Measurements from ENCODE around the gene CCDC7.
"Not testable (repeated sequence)": the region's sequence is repeated elsewhere in the genome, so short reads cannot be mapped to it uniquely, and the experiment has no call there.

The CCDC7 gene

DNA sequence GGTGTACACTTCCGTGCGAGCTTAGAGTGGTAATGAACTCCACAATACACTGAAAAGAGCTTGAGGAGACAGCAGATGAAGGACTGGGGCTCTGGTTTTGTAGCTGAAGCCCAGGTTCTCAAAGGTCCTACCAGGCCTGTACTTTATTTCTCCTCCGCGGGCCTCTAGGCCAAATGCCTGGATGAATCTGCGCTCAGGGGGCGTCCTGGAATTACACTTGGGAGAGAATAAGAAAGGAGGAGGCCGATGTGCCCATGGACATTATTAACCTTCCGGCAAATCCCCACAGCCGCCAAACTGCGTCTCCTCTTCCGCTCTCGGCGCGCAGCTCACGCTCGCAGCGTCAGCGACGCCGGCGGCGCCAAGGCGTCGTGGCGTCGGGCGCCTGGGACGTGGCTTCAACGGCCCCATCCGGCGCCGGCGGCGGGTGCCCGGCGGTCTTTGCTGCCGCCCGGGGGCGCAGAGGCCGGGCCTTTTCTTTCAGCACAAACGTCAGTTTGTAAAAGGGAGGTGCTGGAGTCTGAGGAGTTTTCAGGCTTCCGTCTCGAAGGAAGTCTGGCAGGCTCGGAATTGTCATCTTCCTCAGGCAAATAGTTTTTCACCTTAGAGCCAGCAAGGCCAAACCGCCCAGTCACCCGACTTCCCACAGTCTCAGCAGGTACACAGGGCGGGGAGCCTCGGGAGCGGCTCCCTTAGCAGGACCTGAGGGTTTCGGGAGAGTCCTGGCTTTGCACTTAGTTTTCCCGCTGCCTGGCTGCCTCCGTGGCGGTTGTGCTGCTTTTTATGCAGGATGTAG is at the start of gene CCDC7:
Gene CCDC7 (plus strand): TSS at position 401 of the 796 bp plus-strand sequence. CDS start 5,503 bp downstream, outside the sequence.
- peak; percentile 81 for DNase-seq

DNA sequence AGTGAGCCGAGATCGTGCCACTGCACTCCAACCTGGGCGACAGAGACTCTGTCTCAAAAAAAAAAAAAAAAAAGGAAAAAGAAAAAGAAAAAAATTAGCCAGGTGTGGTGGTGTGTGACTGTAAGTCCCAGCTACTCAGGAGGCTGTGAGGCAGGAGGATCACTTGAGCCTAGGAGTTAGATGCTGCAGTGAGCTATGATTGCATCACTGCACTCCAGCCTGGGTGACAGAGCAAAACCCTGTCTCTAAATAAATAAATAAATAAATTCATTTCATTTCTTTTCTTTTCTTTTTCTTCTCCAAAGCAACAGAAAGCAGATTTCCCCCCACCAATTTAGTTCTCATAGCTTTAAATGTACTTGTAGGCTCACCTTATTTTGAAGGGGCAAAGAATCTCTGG is 48.8 kb upstream of the CCDC7 start:
- not testable (repeated sequence) for DNase-seq

DNA sequence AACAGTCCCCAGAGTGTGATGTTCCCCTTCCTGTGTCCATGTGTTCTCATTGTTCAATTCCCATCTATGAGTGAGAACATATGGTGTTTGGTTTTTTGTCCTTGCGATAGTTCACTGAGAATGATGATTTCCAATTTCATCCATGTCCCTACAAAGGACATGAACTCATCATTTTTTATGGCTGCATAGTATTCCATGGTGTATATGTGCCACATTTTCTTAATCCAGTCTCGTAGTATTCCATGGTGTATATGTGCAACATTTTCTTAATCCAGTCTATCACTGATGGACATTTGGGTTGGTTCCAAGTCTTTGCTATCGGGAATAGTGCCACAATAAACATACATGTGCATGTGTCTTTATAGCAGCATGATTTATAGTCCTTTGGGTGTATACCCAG is 46.2 kb upstream of the CCDC7 start:
- not testable (repeated sequence) for DNase-seq

DNA sequence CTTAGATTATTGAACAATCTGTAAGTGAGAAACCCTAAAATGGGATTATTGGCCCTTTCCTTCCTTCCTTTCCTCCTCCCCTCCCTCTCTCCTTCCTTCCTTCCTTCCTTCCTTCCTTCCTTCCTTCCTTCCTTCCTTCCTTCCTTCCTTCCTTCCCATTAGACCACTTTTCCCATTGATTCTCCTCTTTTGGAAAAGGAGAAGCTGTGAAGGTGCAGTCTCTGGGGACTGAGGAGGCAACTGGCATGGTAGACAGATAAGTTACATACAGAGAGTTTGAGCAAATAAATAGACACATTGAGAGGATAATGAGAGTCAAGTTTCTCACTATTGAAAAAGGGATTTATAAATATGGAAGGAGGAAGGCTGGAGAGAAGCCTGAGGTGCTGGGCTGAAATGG is 45.0 kb upstream of the CCDC7 start:
- DNase-seq = no peak

DNA sequence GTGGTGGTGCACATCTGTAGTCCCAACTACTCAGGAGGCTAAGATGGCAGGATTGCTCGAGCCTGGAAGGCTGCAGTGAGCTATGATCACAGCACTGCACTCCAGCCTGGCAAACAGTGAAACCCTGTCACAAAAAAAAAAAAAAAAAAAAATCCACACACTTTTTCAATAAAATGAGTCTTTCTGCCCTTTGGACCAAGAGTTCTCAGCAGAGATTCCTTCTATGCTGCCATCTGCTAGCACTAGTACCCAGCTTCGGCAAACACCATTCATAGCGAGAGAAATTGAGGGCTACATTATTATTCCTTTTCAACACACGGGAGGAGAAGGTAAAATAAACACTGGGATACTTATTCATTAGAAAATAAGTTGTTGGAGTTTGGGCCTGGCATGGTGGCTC is 43.4 kb upstream of the CCDC7 start:
- DNase-seq = no peak

DNA sequence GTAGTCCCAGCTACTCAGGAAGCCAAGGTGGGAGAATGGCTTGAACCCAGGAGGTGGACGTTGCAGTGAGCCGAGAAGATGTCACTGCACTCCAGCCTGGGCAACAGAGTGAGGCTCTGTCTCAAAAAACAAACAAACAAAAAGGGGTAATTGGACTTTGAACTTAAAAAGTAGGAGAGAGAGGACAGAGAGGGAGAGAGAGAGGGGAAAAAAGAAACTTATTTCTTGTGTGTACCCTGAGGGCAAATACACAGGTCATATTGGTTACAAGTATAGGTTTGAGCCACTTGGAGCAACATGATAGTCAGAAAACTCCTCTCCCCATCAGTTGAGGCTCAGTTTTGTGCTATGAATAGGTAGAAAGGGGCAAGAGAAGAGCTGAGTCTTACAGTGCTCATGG is 42.8 kb upstream of the CCDC7 start:
- no peak for DNase-seq

DNA sequence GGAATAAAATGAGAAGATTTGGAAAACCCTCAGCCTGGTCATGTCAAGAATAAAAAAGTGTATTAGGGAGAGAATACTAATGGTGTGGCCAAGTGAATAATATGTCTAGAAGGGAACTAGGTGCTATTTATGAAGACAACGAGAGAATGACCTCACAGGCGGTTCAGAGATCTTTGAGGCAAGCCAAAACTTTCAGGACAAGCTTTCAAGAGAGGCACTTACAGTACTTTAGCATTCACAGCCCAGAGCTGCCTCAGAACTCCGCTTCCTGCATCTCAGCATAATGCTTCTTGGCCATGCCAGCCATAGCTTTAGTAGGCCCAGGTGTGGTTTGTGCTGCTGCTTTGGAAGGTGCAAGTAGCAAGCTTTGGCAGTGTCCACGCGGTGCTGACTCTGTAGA is 37.2 kb upstream of the CCDC7 start:
- no peak for DNase-seq

DNA sequence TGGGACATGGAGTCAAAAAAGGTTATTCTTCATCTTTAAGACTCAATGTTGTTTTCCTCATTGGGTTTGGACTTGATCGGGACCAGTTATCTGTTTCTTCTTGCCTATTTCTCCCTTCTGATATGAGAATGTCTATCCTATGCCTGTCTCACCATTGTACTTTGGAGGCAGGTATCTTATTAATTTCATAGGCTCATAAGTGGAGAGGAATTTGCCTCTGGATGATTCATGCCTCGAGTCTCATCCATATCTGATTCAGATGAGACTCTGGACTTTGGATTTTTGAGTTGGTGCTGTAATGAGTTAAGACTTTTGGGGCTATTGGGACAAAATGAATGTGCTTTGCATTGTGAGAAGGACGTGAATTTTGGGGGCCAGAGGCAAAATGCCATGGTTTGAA is 36.2 kb upstream of the CCDC7 start:
- no peak for DNase-seq

DNA sequence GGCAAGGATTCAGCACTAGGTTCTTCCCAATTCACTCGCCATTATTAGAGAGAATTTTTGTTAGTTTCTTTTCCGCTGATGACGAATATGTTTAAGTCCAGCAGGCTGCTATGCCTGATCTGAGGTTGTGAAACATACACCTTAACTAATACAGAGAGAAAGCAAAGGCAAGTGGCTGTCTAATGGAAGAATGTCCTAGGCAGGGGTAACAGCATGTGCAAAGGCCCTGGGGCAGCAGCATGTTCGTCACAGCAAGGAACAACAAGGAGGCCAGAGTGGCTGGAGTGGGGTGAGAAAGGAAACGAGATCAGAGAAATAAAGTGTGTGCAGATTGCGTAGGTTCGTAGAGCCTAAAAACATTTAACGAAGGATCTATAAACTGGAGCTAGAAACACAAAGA is 35.4 kb upstream of the CCDC7 start:
- no peak for DNase-seq

DNA sequence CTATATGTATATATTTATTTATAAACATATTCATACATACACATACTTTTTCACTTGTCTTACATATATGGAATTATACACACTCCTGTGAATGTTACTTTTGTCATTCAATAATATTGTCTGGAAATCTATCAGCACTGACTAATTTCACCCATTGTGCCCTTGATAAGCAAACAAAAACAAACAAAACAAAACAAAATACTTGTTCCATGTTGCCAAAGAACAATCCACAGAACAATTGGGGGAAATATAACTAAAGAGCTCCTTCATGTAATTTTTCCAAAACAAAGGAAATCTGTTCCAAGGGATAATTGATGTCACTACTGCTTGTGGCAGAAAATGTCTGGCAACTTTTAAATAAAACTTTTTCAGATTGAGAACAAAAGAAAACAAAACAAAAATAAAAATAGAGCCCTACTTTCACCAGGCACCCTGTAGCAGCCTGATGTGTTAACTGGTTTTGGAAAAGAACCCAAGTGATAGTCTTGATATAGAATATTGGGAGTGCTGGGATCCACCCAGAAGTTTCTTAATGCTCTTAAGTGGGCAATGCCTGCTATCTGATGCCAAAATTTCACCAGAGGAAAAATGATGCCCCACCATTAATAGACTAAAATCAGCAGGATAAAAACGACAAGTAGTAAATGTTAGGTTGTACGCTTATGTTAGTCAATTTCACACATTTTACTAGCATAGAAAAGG is 34.0 kb upstream of the CCDC7 start:
- DNase-seq = no peak

DNA sequence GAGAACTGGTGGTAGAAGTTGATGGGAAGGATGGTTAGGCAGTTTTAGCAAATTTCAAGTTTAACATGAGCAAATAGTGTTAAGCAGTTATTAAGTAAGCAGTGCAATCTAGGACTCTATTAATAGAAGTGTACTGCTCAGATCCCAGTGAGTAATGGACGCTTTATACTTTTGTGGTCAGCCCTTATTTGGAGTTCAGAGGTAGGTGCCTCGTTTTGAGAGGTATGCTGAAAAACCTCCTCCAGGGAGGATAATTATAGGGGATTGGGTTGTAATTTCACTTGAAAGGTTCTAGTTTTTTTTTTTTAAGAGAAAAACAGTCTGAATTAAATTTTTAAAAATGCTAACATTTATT is 33.5 kb upstream of the CCDC7 start:
- no peak for DNase-seq

DNA sequence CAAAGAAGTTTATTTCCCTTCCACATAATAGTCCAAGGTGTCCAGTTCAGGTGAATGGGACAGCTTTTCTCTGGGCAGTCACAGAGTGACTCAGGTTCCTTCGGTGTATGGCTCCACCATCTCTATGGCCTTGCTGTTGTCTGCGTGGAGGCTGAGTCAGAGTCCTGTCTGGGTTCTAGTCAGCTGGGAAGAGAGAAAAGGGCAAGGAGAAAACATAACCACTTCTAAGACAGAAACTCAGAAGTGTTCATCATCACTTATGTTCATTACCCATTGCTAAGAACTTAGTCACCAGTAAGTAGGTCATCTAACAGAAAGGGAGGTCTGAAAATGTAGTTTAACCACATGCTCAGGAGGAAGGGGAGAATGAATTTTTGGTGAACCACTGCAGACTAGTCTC is 32.4 kb upstream of the CCDC7 start:
- DNase-seq = no peak

DNA sequence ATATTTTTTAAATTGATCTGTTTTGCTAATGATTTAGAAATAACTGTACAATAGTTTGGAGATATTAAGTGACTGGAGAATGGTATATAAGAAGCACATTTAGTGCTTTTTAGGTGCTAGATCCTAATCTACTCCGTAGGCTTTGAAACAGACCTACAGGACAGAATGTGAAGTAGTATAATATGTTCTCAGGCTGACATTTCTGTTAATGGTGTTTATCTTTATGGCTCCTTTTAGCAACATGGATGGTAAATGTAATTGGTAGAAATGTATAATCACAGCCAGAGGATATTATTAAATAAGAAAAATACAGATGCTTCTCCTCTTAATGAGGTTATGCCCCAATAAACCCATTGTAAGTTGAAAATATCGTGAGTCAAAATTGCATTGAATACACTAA is 30.6 kb upstream of the CCDC7 start:
- peak; percentile 6 for DNase-seq

DNA sequence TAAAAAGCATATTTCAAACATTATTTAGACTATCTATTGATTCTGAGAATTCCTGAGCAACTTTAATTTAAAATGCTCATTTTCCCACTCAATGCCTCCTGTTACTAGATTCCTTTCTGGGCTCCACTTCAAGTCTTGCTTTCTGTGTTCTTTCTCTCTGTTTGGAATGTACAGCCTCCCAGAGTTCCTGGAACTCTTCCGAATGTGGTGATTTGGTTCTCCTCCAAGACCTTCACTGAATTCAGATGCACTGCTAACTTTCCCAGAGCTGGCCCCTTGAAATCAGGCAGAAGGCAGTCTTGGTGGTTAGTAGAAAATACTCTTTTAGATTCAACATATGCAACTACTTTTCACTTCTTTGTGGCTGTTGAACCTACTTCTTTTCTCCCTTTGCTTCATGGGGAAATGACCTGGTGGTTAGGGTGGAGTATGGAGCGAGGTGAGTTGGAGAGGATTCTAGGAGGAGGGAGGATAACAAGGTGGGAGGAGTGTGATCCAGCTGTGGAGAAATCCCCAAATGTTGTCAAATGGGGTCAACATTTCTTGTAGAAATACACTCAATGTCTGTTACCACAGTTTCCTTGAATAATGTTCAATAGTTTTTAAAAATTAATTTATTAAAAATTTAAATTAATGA is 27.9 kb upstream of the CCDC7 start:
- DNase-seq = no peak

DNA sequence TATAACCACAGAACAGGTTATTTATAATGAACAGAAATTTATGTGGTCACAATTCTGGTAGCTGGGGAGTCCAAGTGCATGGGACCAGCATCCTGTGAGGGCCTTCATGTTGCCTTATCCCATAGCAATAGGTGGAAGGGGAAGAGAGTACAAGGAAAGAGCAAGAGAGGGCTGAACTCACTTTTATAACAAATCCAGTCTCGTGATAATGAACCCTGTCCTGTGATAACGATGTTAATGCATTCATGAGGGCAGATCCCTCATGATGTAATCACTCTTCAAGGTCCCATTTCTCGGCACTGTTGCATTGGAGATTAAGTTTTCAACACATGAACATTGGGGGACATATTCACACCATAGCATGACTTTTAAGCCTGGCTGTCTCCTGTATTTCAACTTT is 27.4 kb upstream of the CCDC7 start:
- no peak for DNase-seq

DNA sequence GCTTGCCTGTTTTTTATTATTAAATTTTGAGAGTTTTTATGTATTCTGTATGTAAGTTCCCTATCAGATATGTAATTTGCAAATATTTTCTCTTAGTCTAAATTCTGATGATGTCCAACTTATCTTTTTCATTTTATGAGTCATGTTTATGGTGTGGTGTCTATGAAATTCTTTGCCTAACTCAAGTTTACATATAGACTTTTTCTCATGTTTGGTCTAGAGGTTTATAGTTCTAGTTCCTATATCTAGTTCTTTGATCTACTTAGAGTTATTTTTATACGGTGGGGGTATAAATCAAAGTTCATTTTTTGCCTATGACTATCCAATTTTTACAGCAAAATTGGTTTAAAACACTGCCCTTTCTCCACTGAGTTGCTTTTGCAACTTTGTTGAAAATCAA is 26.3 kb upstream of the CCDC7 start:
- no peak for DNase-seq

DNA sequence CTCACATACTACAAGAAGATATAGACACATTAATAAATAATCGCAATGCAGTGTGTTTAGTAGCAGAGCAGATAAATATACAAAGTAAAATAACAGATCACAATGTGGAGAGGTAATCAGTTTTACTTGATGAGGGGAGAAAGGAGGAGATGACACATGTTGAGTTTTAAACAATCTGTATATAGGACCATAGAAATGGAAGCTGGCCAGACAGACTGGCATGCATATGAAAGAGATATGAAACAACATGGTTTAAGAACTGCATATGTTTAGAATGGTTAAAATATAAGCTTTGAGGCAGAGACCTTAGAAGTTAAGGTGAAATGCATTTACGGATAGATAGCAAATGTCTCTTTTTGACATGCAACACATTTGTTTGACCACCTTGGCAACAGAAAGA is 19.8 kb upstream of the CCDC7 start:
- no peak for DNase-seq

DNA sequence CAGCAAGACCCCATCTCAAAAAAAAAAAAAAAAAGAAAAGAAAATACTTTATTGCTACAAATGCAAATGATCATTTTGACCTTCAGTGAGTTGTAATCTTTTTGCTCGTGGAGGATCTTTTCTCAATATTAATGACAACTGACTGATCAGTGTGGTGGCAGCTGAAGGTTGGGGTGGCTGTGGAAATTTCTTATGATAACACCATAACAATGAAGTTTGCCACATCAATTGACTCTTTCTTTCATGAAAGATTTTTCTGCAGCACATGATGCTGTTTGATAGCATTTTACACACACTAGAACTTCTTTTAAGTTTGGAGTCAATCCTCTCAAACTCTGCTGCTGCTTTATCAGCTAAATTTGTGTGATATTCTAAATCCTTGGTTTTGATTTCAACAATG is 12.4 kb upstream of the CCDC7 start:
- no peak for DNase-seq

DNA sequence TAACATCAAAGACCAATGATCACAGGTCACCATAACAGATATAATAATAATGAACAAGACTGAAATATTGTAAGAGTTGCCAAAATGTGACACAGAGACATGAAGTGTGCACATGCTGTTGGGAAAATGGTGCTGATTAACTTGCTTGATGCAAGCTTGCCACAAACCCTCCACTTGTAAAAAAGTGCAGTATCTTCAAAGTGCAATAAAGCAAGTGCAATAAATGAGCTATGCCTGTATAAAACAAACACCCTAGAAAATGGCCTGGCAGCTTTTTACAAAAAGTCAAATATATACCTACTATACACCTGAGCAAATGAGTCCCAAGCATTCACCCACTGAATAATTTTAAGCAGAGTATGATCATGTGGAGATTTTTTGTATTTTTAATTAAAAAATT is 9.7 kb upstream of the CCDC7 start:
- DNase-seq = no peak

DNA sequence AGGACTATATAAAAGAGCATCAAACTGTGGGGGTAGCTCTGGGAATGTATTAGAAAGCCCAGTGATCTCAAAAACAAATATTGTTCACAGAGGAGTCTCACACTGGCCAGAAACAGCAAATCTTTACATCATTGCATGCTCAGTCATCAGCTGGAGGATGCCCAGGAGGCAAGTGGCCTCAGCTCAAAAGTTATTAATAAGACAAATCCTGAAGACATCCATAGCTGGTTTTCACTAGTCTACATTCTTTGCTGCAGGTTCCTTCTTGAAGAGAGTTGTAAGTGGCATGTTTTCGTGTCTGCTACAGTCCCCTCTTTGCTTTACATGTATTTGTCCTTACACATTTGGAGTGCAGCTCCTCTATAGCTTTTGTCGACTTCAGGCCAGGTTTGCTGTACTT is 8.6 kb upstream of the CCDC7 start:
- DNase-seq = no peak

DNA sequence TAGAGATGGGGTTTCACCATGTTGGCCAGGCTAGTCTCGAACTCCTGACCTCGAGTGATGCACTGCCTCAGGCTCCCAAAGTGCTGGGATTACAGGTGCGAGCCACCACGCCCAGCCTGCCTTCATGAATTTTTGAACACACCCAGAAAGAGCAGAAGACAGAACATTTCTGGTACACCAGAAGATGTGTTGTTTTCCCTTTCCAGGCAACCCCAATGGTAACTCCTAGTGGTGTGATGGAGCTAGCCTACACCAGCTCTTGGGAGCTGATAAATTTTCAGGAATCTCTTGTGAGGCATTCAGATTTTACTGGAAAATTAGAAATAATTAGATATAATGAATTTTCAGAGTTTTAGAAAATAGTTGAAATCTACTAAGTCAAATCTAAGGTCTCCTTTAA is 904 bp upstream of the CCDC7 start:
- DNase-seq = no peak

DNA sequence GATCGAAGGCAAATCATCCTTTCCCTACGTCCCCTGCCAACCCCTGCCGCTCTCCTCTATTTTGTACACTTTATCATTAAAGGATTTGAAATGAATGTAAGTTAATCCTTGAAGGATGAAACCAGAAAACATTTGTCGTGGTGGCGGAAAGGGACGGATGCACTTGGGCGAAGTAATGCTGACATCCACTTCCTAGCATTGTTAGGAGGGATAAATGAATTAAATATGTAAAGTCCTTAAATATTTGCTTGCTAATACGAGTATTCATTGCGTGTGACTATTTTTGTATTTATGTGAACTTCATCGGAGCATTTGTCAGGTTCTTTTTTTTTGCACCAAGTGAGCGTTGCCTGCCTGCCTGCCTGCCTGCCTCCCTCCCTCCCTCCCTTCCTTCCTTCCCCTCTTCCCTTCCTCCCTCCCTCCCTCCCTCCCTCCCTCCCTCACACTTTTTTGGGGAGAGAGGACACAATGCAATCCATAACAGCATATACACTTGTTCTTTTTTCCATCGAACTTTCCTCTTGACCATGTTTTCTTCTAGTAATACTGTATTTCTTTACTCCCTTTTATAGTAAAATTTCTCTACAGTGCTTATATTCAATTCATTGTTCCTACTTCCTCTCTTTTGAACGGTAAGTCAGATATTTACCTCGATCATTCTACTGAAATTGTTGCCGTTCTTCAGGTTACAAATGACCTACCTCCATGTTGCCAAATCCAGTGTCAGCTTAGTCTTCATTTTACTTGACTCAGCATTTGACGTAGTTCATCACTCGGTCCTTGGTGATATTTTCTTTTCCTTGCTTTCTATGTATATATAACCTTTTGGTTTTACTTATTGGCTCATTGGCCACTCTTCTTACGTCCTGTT is 831 bp downstream of the CCDC7 start:
- peak; percentile 25 for DNase-seq

DNA sequence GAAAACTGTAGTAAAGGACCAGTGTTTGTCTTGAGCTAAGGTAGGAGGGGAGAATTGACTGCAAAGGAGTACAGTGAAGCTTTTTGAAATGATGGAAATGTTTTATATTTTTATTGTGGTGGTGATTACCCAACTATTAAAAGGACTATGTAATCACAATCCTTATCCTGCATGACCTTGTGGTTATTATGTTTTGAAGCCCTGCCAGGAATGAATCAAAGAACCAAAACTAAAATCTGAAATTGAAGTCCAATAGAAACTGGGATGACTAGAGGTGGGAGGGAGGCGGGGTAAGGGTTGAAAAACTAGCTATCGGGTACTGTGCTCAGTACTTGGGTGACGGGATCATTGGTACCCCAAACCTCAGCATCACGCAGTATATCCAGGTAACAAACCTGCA is 8.2 kb downstream of the CCDC7 start:
- no peak for DNase-seq

Measured in NCI-H82 (cell line).